ENCODE results near the gene PARN. TPM values are rescaled to one million over a fixed set of nuclear protein-coding genes. Genes with fewer than 3 reads are reported as not detected.

Gene PARN
- total and polyA plus RNA-seq, 2 of the 4 experiments (the other 2 are of a cell fraction) = 24.6 to 25.1 TPM

- TF ChIP-seq POLR2A (IDR thresholded peaks at IDR 0.05; ENCODE audit: low read depth, low read length) = no peak
- no peak for TF ChIP-seq USF2 (IDR thresholded peaks at IDR 0.05; ENCODE audit: low read depth, low read length)
- TF ChIP-seq NFE2L2 (IDR thresholded peaks at IDR 0.05; ENCODE audit: low read depth, low read length) = no peak
- TF ChIP-seq SMC3 (IDR thresholded peaks at IDR 0.05; ENCODE audit: low read depth, low read length) = no peak
- TF ChIP-seq RFX5 (IDR thresholded peaks at IDR 0.05; ENCODE audit: low read depth, low read length) = no peak
- no peak for TF ChIP-seq CTCF (conservative IDR thresholded peaks at IDR 0.05; ENCODE audit: low read depth, low read length)
- no peak for TF ChIP-seq ELK1 (IDR thresholded peaks at IDR 0.05; ENCODE audit: borderline replicate concordance, low read depth, low read length)
- no peak for TF ChIP-seq MXI1 (IDR thresholded peaks at IDR 0.05; ENCODE audit: borderline replicate concordance, low read depth, low read length)
- TF ChIP-seq RAD21 (IDR thresholded peaks at IDR 0.05; ENCODE audit: low read length) = no peak
- no peak for TF ChIP-seq MAZ (IDR thresholded peaks at IDR 0.05; ENCODE audit: borderline replicate concordance, low read depth, low read length)
- TF ChIP-seq FOS (IDR thresholded peaks at IDR 0.05; ENCODE audit: low read depth, low read length) = no peak
- TF ChIP-seq BHLHE40 (IDR thresholded peaks at IDR 0.05; ENCODE audit: low read depth, low read length) = no peak
- Histone ChIP-seq H4K91ac (ENCODE audit: insufficient read depth, low read depth, low read length) (no peak overlapping the region), H3K4me3 (ENCODE audit: insufficient read depth, low read depth, low read length) (no peak overlapping the region), H3K9me3 (ENCODE audit: control insufficient read depth, insufficient read depth, low read length) (no peaks in the 10 kb centered on the region), H3K79me1 (ENCODE audit: low read depth in 1 of 2, low read length in 2 of 2) (peaks cover 9 to 56% of the 10 kb centered on the region in 2 experiments), H2AFZ (replicated peaks; ENCODE audit: low read length, poor library complexity) (no peak overlapping the region), H2BK15ac (ENCODE audit: low read depth, low read length) (no peak overlapping the region), H3K4ac (ENCODE audit: low read depth, low read length) (no peak overlapping the region), H3K4me2 (ENCODE audit: low read depth, low read length) (no peak overlapping the region), H3K56ac (ENCODE audit: extremely low read depth, insufficient read depth, low read length) (no peak overlapping the region), H2AK5ac (ENCODE audit: low read depth, low read length) (no peak overlapping the region), H2AK9ac (replicated peaks; ENCODE audit: low read depth, low read length, poor library complexity) (no peak overlapping the region), H4K20me1 (ENCODE audit: insufficient read depth, low read length) (peaks cover 67% of the 10 kb centered on the region), H3K9ac (ENCODE audit: low read depth, low read length) (no peak overlapping the region), H3K14ac (replicated peaks; ENCODE audit: low read depth, low read length) (no peak overlapping the region), H3K4me1 (ENCODE audit: control insufficient read depth, insufficient read depth, low read length) (no peaks in the 10 kb centered on the region), H3K9me1 (ENCODE audit: insufficient read depth, low read length) (no peaks in the 10 kb centered on the region; the same call in 1 of the 2 replicates), H2BK5ac (ENCODE audit: low read depth, low read length, poor library complexity, severe bottlenecking) (no peak overlapping the region), H3K18ac (ENCODE audit: low read depth, low read length) (no peak overlapping the region), H3K23ac (ENCODE audit: low read depth, low read length) (no peak overlapping the region), H3K27ac (ENCODE audit: insufficient read depth, low read length) (no peak overlapping the region), H4K8ac (ENCODE audit: low read depth in 2 of 2, low read length in 2 of 2) (no peak overlapping the region), H3K27me3 (ENCODE audit: control insufficient read depth, insufficient read depth, low read length) (no peaks in the 10 kb centered on the region), H4K5ac (ENCODE audit: low read depth, low read length) (no peak overlapping the region), H2BK120ac (ENCODE audit: low read depth, low read length) (no peak overlapping the region), H3K36me3 (ENCODE audit: control insufficient read depth, insufficient read depth, low read length) (peaks cover 27% of the 10 kb centered on the region), H2BK20ac (ENCODE audit: low read depth, low read length) (no peak overlapping the region)
- WGBS, 2 experiments (ENCODE audit: extremely low coverage in 2 of 2, insufficient read length in 1 of 2) = 96% methylated on average over 5 of the region's 10 CpGs; no CpG with 5 or more reads in 1 of the 2 experiments
- ATAC-seq (ENCODE audit: low read depth) (no peak), DNase-seq (no peak)
- in situ Hi-C loops (cut with MboI; ENCODE audit: low sequenced_read_pairs) (loop anchor here (25.0 kb wide), 1 partner anchor 322 kb away; no protein-coding TSS in a partner anchor), intact Hi-C loops (cut with micrococcal nuclease) (no loop called here), dilution Hi-C loops (cut with HindIII; ENCODE audit: low sequenced_read_pairs, unreplicated experiment) (no loop called here)
- POLR2A ChIA-PET (ENCODE audit: unreplicated experiment) = interaction anchor here (0.6 kb wide), 1 partner anchor 21 kb away, joined by 3 read pairs; no protein-coding TSS in a partner anchor
- CTCF ChIA-PET = no interaction called here
- BruUV-seq (replicated peaks) = no TSS peak
Observed at GRCh38 chr16:14640538-14640937, 10.5 kb upstream of the PARN start.
